ENCODE results near the gene PRR29. TPM values are rescaled to one million over a fixed set of nuclear protein-coding genes. Genes with fewer than 3 reads are reported as not detected.

The PRR29 gene
- total RNA-seq (2022; extraction: Qiagen RNA extraction), result 0.46 to 0.89 TPM (median 0.53 TPM) in 5 replicates

GRCh38 chr17:63998050-63998720 is at the start of gene PRR29:
PRR29 (plus strand) TSS chr17:63998351; CDS start chr17:63998365, 14 bp downstream.

GRCh38 chr17:63972796-63973195 is 25.4 kb upstream of the PRR29 start, which contains the start of gene SCN4A:
SCN4A (minus strand) TSS chr17:63972918; CDS start chr17:63972841, 77 bp downstream.

GRCh38 chr17:64020056-64020766 is 22.1 kb downstream of the PRR29 start, which contains the start of gene ICAM2:
ICAM2 (minus strand) TSS chr17:64020633; CDS start chr17:64006691, 13,942 bp downstream.

Other genes starting within 250 kb of the PRR29 start
- gene CCDC47, start 224.8 kb upstream of the PRR29 start, total RNA-seq (2022; extraction: Qiagen RNA extraction), result 88.9 to 149 TPM (median 97.5 TPM) in 5 replicates
- 90.8 to 118 TPM (median 92.2 TPM) in 5 replicates for gene DDX42, start 224.2 kb upstream of the PRR29 start, total RNA-seq (2022; extraction: Qiagen RNA extraction)
- gene PSMC5, start 170.9 kb upstream of the PRR29 start, total RNA-seq (2022; extraction: Qiagen RNA extraction), result 207 to 230 TPM (median 219 TPM) in 5 replicates
- gene FTSJ3, start 170.7 kb upstream of the PRR29 start, total RNA-seq (2022; extraction: Qiagen RNA extraction), result 49.9 to 68.9 TPM (median 53.1 TPM) in 5 replicates
- 52.5 to 63.2 TPM (median 58.6 TPM) in 5 replicates for gene SMARCD2, start 155.7 kb upstream of the PRR29 start, total RNA-seq (2022; extraction: Qiagen RNA extraction)
- gene CSH2, start 124.7 kb upstream of the PRR29 start, total RNA-seq (2022; extraction: Qiagen RNA extraction), result not detected in 5 replicates
- not detected in 5 replicates for gene GH2, start 116.4 kb upstream of the PRR29 start, total RNA-seq (2022; extraction: Qiagen RNA extraction)
- not detected in 5 replicates for gene CSH1, start 101.8 kb upstream of the PRR29 start, total RNA-seq (2022; extraction: Qiagen RNA extraction)
- not detected in 5 replicates for gene CSHL1, start 87.1 kb upstream of the PRR29 start, total RNA-seq (2022; extraction: Qiagen RNA extraction)
- gene GH1, start 79.5 kb upstream of the PRR29 start, total RNA-seq (2022; extraction: Qiagen RNA extraction), result not detected in 5 replicates
- 0.08 to 0.09 TPM in 2 of 5 replicates, not detected in the others for gene CD79B, start 66.0 kb upstream of the PRR29 start, total RNA-seq (2022; extraction: Qiagen RNA extraction)
- 0.03 to 0.15 TPM (median 0.07 TPM) in 5 replicates for gene SCN4A, start 25.4 kb upstream of the PRR29 start, total RNA-seq (2022; extraction: Qiagen RNA extraction)
- gene ICAM2, start 22.3 kb downstream of the PRR29 start, total RNA-seq (2022; extraction: Qiagen RNA extraction), result not detected in 5 replicates
- gene ERN1, start 131.8 kb downstream of the PRR29 start, total RNA-seq (2022; extraction: Qiagen RNA extraction), result 2.9 to 3.9 TPM (median 3.6 TPM) in 5 replicates